ENCODE results near the gene COPS7A.

The COPS7A gene

GRCh38 chr12:6688543-6688998 is 35.3 kb upstream of the COPS7A start (continued):
- no peak for TF ChIP-seq ZBTB49 (tag by site-specific recombination; IDR thresholded peaks at IDR 0.05; ENCODE audit: low read depth)
- no peak for TF ChIP-seq ZNF692 (tag by site-specific recombination; IDR thresholded peaks at IDR 0.05)
- no peak; the same call in 1 of the 2 replicates for TF ChIP-seq ZNF629 (tag by site-specific recombination; IDR thresholded peaks at IDR 0.05)
- TF ChIP-seq ZNF404 (tag by site-specific recombination; IDR thresholded peaks at IDR 0.05) = no peak
- TF ChIP-seq PRDM10 (tag by site-specific recombination; IDR thresholded peaks at IDR 0.05) = peak; percentile 84
- no peak for TF ChIP-seq ZNF391 (tag by site-specific recombination; IDR thresholded peaks at IDR 0.05; ENCODE audit: borderline replicate concordance, low read depth)
- TF ChIP-seq YY1 (tag by site-specific recombination; IDR thresholded peaks at IDR 0.05) = no peak
- no peak for TF ChIP-seq ZNF114 (tag by site-specific recombination; IDR thresholded peaks at IDR 0.05)
- no peak for TF ChIP-seq ZNF292 (tag by site-specific recombination; IDR thresholded peaks at IDR 0.05; ENCODE audit: borderline replicate concordance, low read depth)
- no peak for TF ChIP-seq ZNF37A (tag by site-specific recombination; IDR thresholded peaks at IDR 0.05)
- TF ChIP-seq ZNF266 (tag by site-specific recombination; IDR thresholded peaks at IDR 0.05; ENCODE audit: low read depth) = no peak
- no peak for TF ChIP-seq TRIM28 (IDR thresholded peaks at IDR 0.05; ENCODE audit: borderline replicate concordance, low read length)
- no peak for TF ChIP-seq ZNF600 (tag by site-specific recombination; IDR thresholded peaks at IDR 0.05)
- TF ChIP-seq SCRT1 (tag by site-specific recombination; IDR thresholded peaks at IDR 0.05; ENCODE audit: borderline replicate concordance) = no peak
- TF ChIP-seq ZNF830 (tag by site-specific recombination; IDR thresholded peaks at IDR 0.05; ENCODE audit: low read depth) = no peak
- no peak for TF ChIP-seq ZNF548 (tag by site-specific recombination; IDR thresholded peaks at IDR 0.05)
- TF ChIP-seq ZNF776 (tag by site-specific recombination; IDR thresholded peaks at IDR 0.05; ENCODE audit: borderline replicate concordance) = no peak
- TF ChIP-seq HOXC10 (CRISPR knock-in tag; IDR thresholded peaks at IDR 0.05) = no peak
- no peak for TF ChIP-seq PRDM6 (tag by site-specific recombination; IDR thresholded peaks at IDR 0.05)
- TF ChIP-seq ZNF777 (tag by site-specific recombination; IDR thresholded peaks at IDR 0.05; ENCODE audit: borderline replicate concordance) = no peak
- TF ChIP-seq ZNF169 (tag by site-specific recombination; IDR thresholded peaks at IDR 0.05) = no peak
- TF ChIP-seq ZNF324 (tag by site-specific recombination; IDR thresholded peaks at IDR 0.05) = peak; percentile 28; the same call in 1 of the 2 replicates
- peak; percentile 83 for TF ChIP-seq ZNF518A (tag by site-specific recombination; conservative IDR thresholded peaks at IDR 0.05; ENCODE audit: low read depth)
- no peak for TF ChIP-seq ZNF621 (tag by site-specific recombination; IDR thresholded peaks at IDR 0.05)
- no peak for TF ChIP-seq ZNF747 (tag by site-specific recombination; IDR thresholded peaks at IDR 0.05)
- no peak for TF ChIP-seq ZNF211 (tag by site-specific recombination; IDR thresholded peaks at IDR 0.05; ENCODE audit: low read depth)
- TF ChIP-seq ZNF624 (tag by site-specific recombination; IDR thresholded peaks at IDR 0.05) = no peak
- TF ChIP-seq ZNF302 (tag by site-specific recombination; IDR thresholded peaks at IDR 0.05; ENCODE audit: low read depth) = no peak
